Adipocyte (in vitro differentiated cells): Measurements from ENCODE around the gene CA11.

Experiments
- DNase-seq: peaks from one replicate; pipeline ENCODE4 v3.0.0-alpha.2; 2015; ENCODE audit warnings: low read depth
- H3K27me3 ChIP-seq: replicated peaks from 2 replicates; pipeline ENCODE4 v1.7.0; 2013; ENCODE audit warnings: mild to moderate bottlenecking, low read length, moderate library complexity; ENCODE audit not compliant: control insufficient read depth, insufficient read depth
- H3K36me3 ChIP-seq: 2 replicates; pipeline ENCODE4 v1.7.0; 2013; ENCODE audit warnings: low read length, mild to moderate bottlenecking, moderate library complexity; ENCODE audit not compliant: control insufficient read depth, insufficient read depth, severe bottlenecking
- H3K4me1 ChIP-seq: 2 replicates; pipeline ENCODE4 v1.7.0; 2013; ENCODE audit warnings: mild to moderate bottlenecking, low read length, moderate library complexity; ENCODE audit not compliant: control insufficient read depth, insufficient read depth
- H3K4me3 ChIP-seq: 2 replicates; pipeline ENCODE4 v1.7.0; 2013; ENCODE audit warnings: mild to moderate bottlenecking, low read length, moderate library complexity
- H3K9ac ChIP-seq: 2 replicates; pipeline ENCODE4 v1.7.0; 2013; ENCODE audit warnings: mild to moderate bottlenecking, low read length, moderate library complexity
- H3K9me3 ChIP-seq: 2 replicates; pipeline ENCODE4 v1.7.0; 2013; ENCODE audit warnings: mild to moderate bottlenecking, low read length, moderate library complexity; ENCODE audit not compliant: control insufficient read depth

CA11 gene

GRCh38 chr19:48678201-48678600, 32.2 kb upstream of the CA11 start:
- Histone ChIP-seq H3K27me3 (peaks cover 7% of the 10 kb centered on the region), H3K9me3 (no peaks in the 10 kb centered on the region)
- no peak for DNase-seq

GRCh38 chr19:48676887-48677286, 30.9 kb upstream of the CA11 start:
- Histone ChIP-seq H3K9me3 (no peaks in the 10 kb centered on the region), H3K9ac (no peak overlapping the region), H3K27me3 (peaks cover 7% of the 10 kb centered on the region), H3K4me3 (no peak overlapping the region), H3K36me3 (no peaks in the 10 kb centered on the region), H3K4me1 (no peaks in the 10 kb centered on the region)
- no peak for DNase-seq

More at GRCh38 chr19:48678201-48678600, 32.2 kb upstream of the CA11 start:
- Histone ChIP-seq H3K9ac (no peak overlapping the region), H3K4me1 (no peaks in the 10 kb centered on the region), H3K4me3 (no peak overlapping the region), H3K36me3 (no peaks in the 10 kb centered on the region)

- Histone ChIP-seq H3K9me3 (no peaks in the 10 kb centered on the region), H3K4me3 (no peak overlapping the region), H3K36me3 (no peaks in the 10 kb centered on the region), H3K27me3 (peaks cover 7% of the 10 kb centered on the region), H3K9ac (no peak overlapping the region), H3K4me1 (no peaks in the 10 kb centered on the region)
- no peak for DNase-seq
Measured at GRCh38 chr19:48676487-48676886, 30.5 kb upstream of the CA11 start.

- Histone ChIP-seq H3K4me3 (no peak overlapping the region), H3K4me1 (no peaks in the 10 kb centered on the region), H3K36me3 (no peaks in the 10 kb centered on the region), H3K27me3 (peaks cover 7% of the 10 kb centered on the region), H3K9ac (peak overlapping the region; percentile 50), H3K9me3 (no peaks in the 10 kb centered on the region)
- DNase-seq = peak; percentile 94
Measured at GRCh38 chr19:48674921-48675824, 29.2 kb upstream of the CA11 start.

- Histone ChIP-seq H3K9me3 (no peaks in the 10 kb centered on the region), H3K4me3 (no peak overlapping the region), H3K36me3 (no peaks in the 10 kb centered on the region), H3K27me3 (peaks cover 7% of the 10 kb centered on the region), H3K9ac (no peak overlapping the region), H3K4me1 (no peaks in the 10 kb centered on the region)
- DNase-seq = no peak
Measured at GRCh38 chr19:48674216-48674809, 28.3 kb upstream of the CA11 start.

- Histone ChIP-seq H3K36me3 (no peaks in the 10 kb centered on the region), H3K9ac (no peak overlapping the region), H3K4me3 (no peak overlapping the region), H3K9me3 (no peaks in the 10 kb centered on the region), H3K4me1 (no peaks in the 10 kb centered on the region), H3K27me3 (peaks cover 7% of the 10 kb centered on the region)
- no peak for DNase-seq
Measured at GRCh38 chr19:48673436-48674100, 27.6 kb upstream of the CA11 start.

- H3K4me3 ChIP-seq = no peak within 1 kb of the TSS
- no peaks in the 10 kb centered on the region for H3K4me1 ChIP-seq
- H3K27me3 ChIP-seq = peaks cover 7% of the 10 kb centered on the region
- no peaks in the 10 kb centered on the region for H3K36me3 ChIP-seq
- DNase-seq = no peak
- no peaks in the 10 kb centered on the region for H3K9me3 ChIP-seq
- H3K9ac ChIP-seq = no peak within 1 kb of the TSS
Measured at GRCh38 chr19:48672994-48673393, 27.0 kb upstream of the CA11 start, which contains the start of gene NTN5. TSS of gene NTN5 (minus strand) at chr19:48673017. CDS start at chr19:48670986, 2,031 bp downstream.

- DNase-seq = no peak
- Histone ChIP-seq H3K4me1 (no peaks in the 10 kb centered on the region), H3K36me3 (no peaks in the 10 kb centered on the region), H3K9ac (no peak overlapping the region), H3K27me3 (peaks cover 3% of the 10 kb centered on the region), H3K4me3 (no peak overlapping the region), H3K9me3 (no peaks in the 10 kb centered on the region)
Measured at GRCh38 chr19:48671446-48671995, 25.5 kb upstream of the CA11 start.

- Histone ChIP-seq H3K9me3 (no peaks in the 10 kb centered on the region), H3K4me3 (no peak overlapping the region), H3K9ac (no peak overlapping the region), H3K36me3 (no peaks in the 10 kb centered on the region), H3K4me1 (no peaks in the 10 kb centered on the region), H3K27me3 (peaks cover 3% of the 10 kb centered on the region)
- no peak for DNase-seq
Measured at GRCh38 chr19:48670699-48671445, 24.9 kb upstream of the CA11 start.

GRCh38 chr19:48669903-48670668, 24.1 kb upstream of the CA11 start:
- DNase-seq = no peak
- H3K27me3 ChIP-seq = peaks cover 2% of the 10 kb centered on the region
- H3K4me3 ChIP-seq = no peak overlapping the region
- no peak overlapping the region for H3K9ac ChIP-seq
- H3K36me3 ChIP-seq = no peaks in the 10 kb centered on the region
- H3K9me3 ChIP-seq = no peaks in the 10 kb centered on the region
- no peaks in the 10 kb centered on the region for H3K4me1 ChIP-seq
